GM19467 (cell line): Measurements from ENCODE around the gene PHF24.
A peak's percentile ranks its signal among the peaks of the same experiment; 100 is the strongest.

Experiments used
- ATAC-seq: cut with Tn5 transposase; IDR thresholded peaks from one replicate; pipeline ENCODE4 v1.9.1; 2021; ENCODE audit warnings: mild to moderate bottlenecking, moderate library complexity; ENCODE audit not compliant: unreplicated experiment

Gene PHF24

DNA sequence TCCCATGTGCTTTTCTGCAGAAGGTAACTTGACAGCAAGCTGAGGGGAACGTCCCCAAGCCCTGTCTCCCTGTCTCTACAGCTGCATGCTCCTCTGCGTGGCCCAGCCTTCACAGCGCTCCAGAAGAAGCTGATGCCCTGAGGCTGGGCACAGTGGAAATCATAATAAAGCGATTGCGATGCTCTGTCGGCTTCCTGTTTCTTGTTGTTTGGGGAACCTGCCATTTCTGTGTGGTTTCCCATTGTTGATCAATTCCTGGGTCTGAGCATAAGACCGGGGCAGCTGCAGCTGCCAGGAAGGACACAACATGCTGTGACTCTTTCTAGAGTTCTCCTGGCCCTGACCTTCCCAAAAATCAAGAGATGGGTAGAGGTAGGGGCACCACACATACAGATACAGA, 24.3 kb downstream of the PHF24 start:
- ATAC-seq: no peak

DNA sequence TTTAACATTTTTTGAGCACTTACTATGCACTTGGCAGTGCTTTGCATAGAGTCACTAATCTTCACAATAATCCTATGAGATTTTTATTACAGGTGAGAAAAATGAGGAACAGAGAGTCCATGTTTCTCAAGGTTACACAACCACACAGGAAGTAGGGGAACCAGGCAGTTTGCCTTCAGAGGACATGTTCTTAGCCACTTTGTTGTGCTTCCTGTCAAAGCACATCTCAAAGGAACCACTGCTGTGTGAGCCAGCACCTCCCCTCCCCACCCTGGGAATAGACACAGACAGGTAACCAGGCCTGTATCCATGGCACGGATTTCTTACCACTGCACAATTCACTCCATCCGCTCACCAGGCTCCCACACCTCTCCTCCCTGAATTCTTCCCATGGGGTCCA, 25.1 kb downstream of the PHF24 start:
- peak; percentile 52 for ATAC-seq

DNA sequence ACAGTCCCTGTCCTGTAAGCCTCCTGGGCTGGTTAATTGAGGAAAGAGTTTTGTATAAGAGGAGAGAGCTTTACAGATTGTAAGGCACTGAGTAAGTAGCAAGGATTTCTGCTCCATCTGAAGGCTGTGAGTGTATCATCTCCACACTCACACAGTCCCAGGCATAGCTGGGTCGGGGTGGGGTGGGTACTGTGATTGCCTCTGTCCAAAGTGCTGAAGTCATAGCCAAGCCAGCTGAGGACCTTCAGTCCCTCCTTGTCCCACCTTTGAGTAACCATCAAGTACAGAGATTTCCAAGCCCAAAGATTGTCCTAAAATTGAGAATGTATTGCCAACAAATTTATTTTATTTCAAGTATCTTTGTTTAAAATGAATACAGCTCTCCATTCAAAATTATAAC, 26.0 kb downstream of the PHF24 start:
- ATAC-seq: no peak

DNA sequence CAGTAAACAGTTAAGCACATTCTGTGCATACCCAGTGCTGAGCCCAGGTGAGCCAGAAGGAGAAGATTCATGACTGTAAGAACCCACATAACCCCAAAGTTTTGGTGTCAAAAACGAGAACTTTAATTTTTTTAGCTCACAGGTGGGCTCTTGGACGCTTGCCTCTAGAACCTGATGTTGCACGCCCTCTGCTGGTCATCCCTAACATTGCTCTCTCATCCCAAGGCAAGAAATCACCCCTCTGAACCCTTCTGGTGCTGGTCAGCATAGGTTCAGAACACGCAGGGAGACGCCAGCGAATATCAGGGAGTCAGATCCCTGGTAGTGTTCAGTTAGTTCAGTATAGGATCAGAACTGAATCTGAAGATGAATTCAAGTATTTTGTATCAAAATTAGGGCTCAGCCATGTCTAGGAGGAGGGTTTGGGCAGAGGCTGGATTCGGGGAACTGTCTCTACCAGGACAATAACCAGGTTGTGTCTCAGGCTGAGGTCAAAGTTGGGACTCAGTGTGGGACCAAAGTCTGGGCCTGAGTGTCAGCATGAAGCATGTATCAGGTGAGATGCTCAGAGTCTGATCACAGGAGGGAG, 27.3 kb downstream of the PHF24 start:
- no peak for ATAC-seq

DNA sequence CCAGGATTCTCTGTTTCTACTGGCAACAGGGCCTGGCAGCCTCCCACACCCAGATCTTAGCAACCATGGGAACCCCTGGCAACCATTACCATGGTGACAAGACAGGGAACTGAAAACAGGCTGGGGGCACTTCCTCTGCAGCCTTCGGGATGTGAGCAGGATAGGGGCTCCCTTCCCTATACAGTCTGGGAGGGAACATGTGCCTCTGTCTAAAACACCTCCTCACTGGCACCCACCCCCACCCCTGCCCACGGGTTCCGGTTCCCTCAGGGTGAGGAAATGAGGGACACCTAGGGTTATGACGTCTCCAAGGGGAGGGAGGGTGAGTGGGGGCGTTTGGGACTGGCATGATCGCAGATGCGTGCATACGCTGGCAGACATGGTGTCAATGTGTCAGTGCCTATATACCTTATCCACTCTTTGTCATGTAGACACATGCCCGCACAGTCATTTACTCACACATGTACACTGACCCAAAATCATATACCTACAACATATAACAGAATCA, 28.5 kb downstream of the PHF24 start:
- ATAC-seq: no peak

DNA sequence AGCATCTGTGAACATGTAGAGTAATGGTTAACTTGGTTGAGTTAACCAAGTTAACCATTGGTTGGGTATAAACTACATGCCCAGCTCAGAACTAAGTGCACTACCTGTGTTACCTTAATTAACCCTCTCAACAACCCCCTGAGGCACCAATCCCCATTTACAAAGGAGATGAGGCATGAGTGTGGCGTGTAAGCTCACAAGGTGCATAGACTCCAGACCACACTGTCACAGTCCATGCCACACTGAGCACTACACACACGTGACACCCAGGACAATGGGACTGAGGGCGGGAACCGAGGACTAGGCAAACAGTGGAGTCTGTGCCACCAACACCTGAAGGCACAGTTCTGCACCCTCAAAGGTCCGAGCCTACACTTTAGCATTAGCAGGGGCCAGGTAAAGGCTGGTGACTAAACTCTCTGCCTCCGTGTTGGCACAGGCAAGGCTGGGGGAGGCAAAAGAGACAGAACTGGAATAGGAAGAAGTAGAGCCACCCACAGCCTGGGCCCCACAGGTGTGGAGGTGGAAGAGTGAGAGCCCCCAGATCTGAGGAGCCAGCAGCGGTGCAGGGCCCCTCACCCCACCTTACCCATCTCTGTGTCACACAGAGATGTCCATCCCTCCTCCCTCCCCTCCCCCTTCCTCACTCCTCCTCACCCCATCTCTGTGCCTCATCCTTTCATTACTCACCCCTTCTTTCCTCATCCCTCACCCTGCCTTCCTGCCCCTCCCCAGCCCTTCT, 29.2 kb downstream of the PHF24 start:
- ATAC-seq: no peak

DNA sequence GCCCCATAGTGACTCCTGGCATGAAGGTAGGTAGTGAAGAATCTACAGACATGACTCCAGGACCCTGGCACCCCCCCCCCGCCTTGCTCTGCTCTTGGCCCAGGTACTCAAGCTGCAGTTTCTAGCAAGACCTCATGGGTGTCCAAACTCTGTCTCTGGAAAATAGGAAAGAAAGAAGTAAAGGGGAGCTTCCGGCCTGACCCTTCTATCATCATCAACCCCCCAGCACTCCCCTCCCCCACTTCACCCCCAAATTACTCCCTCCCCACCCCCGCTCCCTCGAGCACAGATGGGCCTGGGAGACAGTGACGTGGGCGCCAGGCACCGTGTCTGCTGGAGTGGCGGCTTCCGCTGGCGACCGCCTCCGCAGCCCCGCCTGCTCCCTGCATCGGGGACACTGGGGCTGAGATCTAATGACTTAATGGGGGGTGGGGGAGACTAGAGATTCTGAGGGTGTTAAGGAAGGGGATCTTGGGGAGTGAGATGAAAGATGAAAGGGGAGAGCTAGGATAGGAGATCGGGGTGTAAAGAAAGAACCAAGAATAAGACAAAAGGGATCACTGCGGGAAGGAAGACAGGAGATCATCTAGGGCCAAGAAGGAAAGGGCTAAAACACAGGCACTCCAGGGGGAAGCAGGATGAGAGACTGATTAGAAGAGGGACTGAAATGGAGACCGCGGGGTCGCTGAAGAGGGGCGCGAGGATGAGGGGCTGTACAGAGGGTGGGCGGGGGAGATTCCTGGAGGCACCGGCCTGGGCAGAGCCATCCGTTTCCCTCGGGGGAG, 30.3 kb downstream of the PHF24 start:
- no peak for ATAC-seq

DNA sequence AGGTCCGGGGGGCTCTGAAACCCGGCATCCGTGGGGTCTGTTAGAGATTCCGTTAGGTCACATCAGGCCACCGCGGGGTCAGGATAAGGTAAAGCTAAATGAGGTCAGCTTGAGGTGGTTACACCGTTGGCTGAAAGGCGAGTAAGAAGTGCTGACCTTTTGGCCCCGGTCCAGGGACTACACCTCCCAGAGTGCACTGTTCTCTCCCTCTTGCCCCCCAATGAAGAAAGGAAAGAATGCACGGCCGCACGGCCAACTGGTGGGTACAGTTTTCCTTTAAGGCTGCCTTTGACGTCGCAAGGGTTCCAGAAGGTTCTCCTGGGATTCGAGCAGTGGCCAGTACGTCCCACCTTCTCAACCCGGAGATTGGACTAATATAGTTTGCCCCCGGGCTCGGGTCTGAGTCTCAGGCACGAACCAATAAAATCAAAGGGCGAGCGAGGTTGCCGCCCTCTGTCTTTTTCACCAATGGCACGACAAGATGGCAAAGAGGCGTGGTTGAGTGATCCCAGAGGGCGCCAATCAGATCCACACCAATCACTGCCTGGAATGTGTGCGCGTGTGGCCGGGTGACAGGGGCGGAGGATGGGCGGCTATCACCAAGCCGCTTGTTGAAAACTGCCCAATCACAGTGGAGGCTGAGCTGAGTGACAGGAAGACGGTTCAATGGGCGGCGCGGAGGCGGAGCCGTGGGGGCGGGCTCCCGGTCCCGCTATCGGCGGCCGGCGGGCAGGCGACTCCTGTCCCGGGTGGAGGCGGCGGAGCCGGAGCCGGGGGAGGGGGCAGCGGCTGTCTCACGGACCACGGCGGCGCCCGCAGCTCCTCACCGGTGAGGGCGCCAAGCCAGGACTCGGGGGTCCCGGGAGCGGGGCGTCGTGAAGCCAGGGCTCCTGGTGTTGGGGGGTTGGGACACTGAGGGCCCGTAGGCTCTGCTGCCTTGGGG, 31.2 kb downstream of the PHF24 start, which contains the start of gene DNAJB5:
Gene DNAJB5 (plus strand): TSS at position 743 of the 943 bp plus-strand sequence. CDS start 886 bp downstream, outside the sequence.
- ATAC-seq: peak; percentile 90

DNA sequence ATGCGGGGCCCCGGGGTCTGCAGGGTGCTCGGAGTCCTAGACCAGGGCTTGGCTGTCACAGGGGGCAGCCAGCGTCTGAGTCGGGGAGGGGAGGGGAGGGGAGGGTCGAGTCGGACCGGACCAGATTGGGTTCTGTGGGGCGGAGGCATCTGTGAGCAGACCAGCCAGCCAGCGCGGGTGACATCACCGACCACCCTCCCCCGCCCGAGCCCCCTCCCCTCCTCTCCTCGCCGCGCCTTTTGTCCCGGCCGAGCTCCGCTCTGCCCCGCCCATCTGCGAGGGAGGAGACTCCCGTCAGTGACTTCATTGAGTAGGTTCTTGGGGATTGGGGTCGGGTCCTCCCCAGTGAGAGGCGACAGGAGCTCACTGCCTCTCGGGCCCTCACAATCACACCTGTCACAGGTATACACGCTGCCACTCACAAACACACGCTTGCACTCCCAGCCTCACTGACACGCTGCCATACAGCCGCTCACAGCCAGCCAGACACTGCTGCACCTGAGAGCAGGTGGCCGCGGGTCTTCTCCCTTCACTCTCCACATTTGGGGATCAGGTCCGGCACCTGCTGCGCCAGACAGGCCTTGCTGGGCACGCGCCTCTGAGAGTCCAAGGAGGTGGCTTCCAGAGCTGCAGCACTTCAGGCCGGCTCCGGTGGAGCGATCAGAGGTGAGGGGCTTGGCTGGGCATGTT, 32.0 kb downstream of the PHF24 start:
- ATAC-seq: no peak

DNA sequence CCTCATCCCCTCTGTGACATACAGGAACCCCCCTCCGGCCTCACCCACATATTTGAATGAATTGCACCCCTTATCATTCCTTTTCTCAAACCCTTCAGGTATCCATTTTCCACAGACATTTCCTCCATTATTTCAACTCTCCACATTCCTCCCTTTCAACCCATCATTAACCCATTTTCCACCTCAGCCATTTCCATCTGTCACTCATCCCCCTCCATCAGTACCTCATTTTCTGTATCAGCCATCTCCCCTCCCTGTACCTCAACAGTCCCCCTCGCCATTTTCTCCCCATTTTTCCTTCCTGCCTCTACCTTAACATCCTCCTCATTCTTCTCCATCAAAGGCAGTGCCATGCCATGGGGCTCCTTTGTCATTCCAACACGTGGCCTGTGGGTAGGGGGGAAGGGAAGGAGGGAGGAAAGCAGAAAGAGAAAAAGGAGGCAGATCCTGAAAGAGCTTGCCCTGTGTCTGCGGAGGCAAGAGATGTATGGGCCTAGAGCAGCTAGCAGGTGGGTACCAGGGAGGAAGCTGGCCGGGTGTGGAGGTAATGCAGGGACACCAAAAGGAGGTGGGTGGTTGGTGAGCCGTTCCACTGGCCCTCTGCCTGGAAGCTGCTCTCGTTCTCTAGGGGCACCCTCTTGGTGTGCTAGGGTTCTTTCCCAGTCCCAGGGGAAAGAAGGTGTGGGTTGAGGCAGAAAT, 33.0 kb downstream of the PHF24 start:
- no peak for ATAC-seq

DNA sequence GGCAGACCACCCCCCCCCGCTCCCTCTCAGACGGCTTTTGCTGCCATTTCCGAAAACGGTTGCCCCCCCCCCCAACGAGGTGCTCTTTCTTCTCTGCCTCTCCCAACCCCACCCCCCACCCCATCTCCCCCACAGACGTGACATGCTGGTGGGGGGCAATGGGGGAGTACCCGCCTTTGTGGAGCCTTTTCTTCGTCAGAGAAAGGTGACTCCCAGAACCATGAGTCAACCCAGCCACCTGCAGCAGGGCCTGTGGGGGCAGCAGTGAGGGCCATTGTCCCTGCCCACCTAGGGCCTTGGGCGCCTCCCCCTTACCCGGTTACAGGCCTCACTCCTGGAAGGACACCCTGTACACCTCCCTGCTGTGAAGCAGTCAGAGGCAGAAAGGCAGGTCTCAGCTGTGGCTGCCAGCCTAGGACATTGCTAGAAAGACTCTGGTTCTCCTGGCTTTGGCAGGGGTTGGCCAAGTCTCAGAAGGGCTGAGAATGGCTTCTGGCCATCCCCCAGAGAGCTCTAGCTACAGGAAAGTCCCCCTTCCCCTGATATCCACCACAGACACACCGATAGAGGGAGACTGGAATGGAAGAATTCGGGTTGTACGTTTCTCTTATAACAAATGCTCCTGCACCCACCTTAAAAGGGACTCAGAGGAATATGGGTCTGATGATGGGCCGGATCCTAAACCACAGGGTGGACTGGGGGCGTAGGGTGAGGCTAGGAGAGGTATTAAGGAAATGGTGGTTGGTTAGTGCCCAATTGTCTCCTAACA, 33.7 kb downstream of the PHF24 start:
- no peak for ATAC-seq

DNA sequence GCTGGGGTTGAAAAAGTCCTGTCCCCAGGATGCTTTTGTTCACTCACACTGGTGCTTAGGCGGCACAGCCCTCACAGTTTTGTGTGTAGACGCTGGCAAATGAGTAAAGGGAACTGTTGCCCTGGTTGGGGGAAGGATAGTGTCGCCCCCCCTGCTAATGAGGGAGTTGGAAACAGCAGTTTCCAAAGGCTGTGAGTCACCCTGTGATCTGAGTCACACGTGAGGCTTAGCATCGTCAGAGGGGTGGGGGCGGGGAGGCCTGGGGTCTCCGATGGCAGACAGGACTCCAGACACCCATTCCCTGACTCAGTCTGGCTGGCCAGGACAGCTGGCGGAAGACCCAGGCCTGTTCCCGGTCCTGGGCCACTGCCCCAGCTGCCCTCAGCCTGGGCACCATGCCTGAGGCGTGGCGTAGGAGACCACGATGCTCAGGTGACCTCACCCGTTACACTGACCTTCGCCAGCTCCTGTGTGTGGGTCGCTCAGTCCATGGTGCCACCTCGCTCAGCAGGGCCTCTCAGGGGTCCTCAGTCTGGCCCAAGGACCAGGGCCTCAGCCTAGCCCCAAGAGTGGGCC, 34.4 kb downstream of the PHF24 start:
- no peak for ATAC-seq

DNA sequence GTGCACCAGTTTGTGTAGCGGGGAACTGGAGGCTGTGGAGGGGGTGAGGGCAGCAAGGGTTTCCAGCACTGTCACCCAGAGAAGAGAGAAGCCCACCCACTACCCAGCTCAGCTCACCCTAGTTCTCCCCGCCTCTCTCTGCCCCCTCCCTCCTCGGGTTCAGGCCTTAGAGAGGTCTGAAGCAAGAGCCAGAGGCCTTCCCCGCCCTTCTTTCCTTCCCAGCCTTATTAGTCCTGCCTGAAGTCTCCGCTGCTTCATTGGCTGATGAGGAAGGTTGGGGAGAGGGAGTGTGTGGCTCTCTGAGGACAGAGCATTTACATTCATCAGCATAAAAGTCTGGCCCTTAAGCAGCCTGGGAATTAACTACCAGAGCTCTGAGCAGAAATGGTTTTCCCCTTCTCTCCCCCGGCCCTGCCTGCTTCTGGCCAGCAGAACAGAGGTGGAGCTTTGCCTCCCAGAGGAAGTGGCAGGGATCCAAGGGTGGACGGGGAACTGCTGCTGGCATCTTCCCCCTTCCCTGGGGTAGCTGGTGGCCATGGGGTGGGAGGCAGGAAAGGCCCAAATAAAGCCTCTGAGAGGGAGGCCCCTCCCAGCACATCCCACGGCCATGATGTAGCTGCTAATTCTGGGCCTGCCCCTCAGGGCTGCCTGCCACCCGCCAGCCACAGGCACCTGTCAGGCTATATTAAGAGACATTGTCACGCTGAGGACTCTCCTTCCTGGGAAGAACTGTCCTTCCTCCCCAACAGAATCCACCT, 35.6 kb downstream of the PHF24 start:
- ATAC-seq: no peak

DNA sequence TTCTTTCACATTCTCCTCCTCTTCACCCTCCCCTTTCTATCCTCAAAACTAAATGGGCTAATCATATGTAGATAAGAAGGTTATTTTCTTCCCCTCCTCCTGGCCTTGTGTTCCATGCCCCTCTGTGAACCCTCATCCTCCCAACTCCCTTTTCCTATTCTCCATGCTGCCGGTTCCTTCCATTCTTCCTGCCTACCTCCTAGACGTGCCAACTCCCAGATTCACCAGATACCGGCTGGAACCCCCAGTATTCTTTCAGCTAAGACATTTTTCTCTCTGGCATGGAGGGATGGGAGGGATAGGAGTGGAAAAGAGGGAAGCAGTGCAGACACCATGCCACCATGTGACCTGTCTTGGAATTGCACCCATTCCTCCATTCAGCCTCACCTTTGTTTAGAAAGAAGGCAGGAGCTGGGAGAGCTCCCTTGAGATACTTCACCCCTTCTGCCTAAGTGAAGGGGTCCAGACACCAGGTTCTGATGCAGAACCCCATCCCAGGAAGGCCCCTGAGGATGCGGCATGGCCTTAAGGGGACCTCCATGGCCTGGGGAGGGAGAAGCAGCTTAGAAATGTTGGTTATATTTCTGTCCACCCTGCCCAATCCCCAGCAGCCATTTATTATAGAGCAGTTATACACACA, 36.3 kb downstream of the PHF24 start:
- ATAC-seq: no peak

DNA sequence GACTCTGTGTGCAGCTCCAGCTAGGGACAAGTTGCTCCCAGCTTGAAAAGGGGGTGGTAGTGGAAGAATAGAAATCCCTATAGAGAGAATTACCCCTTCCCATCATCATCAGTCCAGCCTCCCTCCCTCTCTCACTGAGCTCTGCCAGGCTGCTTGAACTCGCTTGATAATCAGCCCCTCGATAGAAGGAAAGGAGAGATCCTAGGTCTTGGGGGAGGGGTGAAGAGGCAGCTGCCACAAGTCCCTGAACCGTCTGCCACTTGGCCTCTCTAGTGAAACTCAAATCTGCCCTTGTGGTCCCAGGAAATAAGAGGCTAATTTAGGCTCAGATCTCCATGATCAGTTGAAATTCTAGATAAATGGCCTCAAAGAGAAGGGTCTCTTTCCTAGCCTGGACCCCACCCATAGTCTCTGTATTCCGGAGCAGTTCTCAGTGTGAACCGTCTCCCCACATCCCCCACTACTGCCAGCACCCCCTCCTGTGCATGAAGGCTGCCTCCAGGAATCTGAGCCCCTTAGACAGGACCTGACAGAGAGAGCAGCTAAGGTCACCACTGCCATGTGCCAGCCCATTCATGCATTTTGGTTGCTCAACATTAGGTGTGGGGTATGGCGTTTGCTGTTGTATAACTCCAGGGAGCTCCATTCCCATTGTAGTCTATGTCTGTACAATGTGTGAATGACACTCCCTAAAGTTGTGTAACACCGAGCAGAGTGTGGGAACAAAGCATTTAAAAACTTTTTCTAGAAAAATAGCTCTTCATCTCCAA, 37.0 kb downstream of the PHF24 start:
- no peak for ATAC-seq

DNA sequence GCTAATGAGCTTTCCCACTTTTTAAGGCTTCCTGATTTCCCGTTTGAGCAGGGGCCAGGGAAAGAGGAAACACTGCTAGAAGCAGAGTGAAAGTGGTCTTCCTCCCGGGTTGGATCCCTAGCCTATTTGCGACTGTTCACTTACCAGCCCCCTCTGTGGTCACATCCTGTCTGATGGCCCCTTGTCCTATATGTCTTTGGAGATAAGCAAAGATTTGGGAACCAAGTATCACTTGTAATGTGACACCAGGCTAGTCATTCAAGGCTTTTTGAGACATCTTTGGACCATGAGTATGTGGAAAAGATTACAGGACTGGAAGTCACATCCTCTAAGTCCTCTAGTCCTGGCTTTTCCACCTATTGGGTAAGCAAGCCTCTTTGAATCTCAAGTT, 37.6 kb downstream of the PHF24 start:
- ATAC-seq: no peak
